Measurements from ENCODE around the gene TRPM4. TPM values are rescaled to one million over a fixed set of nuclear protein-coding genes. Genes with fewer than 3 reads are reported as not detected.

The TRPM4 gene
- total and polyA plus RNA-seq, 10 of the 15 experiments (the other 5 are each of a cell fraction or from before 2014, with no cell fraction given): 0.10 to 0.64 (median 0.15) TPM; not detected in 7

DNA sequence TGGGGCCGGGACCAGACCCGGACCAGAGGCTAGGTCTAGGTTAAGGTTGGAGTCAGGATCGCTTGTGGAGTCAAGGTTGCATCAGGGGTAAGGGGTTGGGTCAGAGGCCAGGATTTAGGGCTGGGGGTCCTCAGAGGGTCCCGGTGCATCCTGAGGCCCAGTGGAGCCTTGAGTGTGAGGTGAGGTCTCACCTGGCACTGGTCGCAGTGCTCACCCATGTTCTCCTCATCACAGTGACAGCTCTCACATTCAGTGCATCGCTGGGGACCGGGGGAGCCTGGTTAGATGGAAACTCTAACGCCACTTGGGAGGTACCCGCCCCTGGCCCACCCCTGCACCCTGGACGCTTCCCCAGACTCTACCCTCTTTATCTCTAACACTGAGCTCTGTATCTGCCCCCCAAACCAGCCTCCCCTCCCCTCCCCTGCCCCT lies 5.5 kb upstream of the TRPM4 start:
- in situ Hi-C loops (cut with MboI): no loop called here
- no peak overlapping the region for H3K27ac ChIP-seq (ENCODE audit: control insufficient read depth, insufficient read depth)
- H3K9me3 ChIP-seq (replicated peaks; ENCODE audit: control insufficient read depth, insufficient read depth, low read length): peaks cover 4% of the 10 kb centered on the region; the same call in 2 of the 3 replicates
- ChIA-PET POLR2A (no interaction called here), SMC1A (ENCODE audit: uncharacterized antibody, unreplicated experiment) (interaction anchor here (0.6 kb wide), 1 partner anchor 1346 kb away, joined by 3 read pairs; no protein-coding TSS in a partner anchor), RAD21 (ENCODE audit: unreplicated experiment) (no interaction called here), CTCF (no interaction called here)
- peaks cover 6 to 22% of the 10 kb centered on the region in 2 experiments for H3K27me3 ChIP-seq (replicated peaks in 1 of 2; ENCODE audit: control insufficient read depth in 2 of 2, insufficient read depth in 2 of 2, low read length in 1 of 2)
- H3K9ac ChIP-seq (ENCODE audit: control insufficient read depth, insufficient read depth, low read length): no peak overlapping the region
- intact Hi-C loops (cut with micrococcal nuclease; ENCODE audit: unreplicated experiment): no loop called here
- WGBS (ENCODE audit: insufficient coverage, insufficient replicate concordance, low lambda C conversion rate, missing lambda C conversion rate): 23% methylated on average over 10 of the region's 10 CpGs
- no peaks in the 10 kb centered on the region for H4K20me1 ChIP-seq (ENCODE audit: control insufficient read depth, insufficient read depth)
- no peak overlapping the region for H3K4me2 ChIP-seq (ENCODE audit: control insufficient read depth, insufficient read depth)
- ATAC-seq (no peak), DNase-seq (ENCODE audit: low read depth, low spot score) (no peak), FAIRE-seq (no peak)
- BruUV-seq (replicated peaks): no TSS peak
- H3K4me3 ChIP-seq: no peak overlapping the region
- TF ChIP-seq SMARCA5 (IDR thresholded peaks at IDR 0.05): no peak
- no peak for TF ChIP-seq RB1 (IDR thresholded peaks at IDR 0.05; ENCODE audit: borderline replicate concordance)
- no peak for TF ChIP-seq CREB1 (IDR thresholded peaks at IDR 0.05; ENCODE audit: low read depth)
- H3K36me3 ChIP-seq (ENCODE audit: control insufficient read depth in 2 of 2, insufficient read depth in 2 of 2, low read length in 1 of 2): no peaks in the 10 kb centered on the region
- H3K4me1 ChIP-seq (ENCODE audit: control insufficient read depth, insufficient read depth, low read length): peaks cover 10% of the 10 kb centered on the region
- H3K79me2 ChIP-seq (ENCODE audit: control insufficient read depth, insufficient read depth, low read length): no peaks in the 10 kb centered on the region
- H2AFZ ChIP-seq (ENCODE audit: control insufficient read depth, low read depth, low read length): no peak overlapping the region

DNA sequence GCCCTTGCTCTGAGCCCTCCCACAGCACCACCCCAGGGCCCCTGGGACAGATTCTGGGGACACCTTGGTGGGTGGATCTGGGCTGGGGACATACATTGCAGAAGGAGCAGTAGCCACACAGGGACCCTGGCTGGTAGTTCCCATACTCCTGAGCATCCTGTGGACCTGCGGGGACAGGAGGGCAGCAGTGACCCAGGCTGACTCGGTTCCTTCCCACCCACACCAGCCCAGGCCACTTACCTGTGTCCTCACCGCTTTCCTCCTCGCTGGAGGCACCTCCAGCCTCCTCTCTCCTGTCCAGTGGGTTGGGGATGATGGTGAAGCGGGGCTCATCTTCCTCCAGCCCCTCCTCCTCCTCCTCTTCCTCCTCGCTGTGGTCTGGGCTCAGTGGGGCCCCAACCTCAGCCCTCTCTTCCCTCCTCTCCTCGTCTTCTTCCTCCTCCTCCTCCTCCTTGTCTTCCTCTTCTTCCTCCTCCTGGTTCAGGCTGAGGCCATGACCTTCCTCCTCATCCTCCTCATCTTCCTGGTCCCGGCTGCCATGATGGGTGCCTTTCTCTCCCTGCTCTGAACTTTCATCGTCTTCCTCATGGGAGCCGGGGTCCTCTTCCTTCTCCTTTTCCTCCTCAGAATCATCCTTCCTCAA lies 4.3 kb upstream of the TRPM4 start:
- no peak for ATAC-seq
- Histone ChIP-seq H3K9ac (ENCODE audit: control insufficient read depth, insufficient read depth, low read length) (no peak overlapping the region), H3K4me1 (ENCODE audit: control insufficient read depth, insufficient read depth, low read length) (peaks cover 10% of the 10 kb centered on the region), H3K4me2 (ENCODE audit: control insufficient read depth, insufficient read depth) (no peak overlapping the region), H3K27ac (ENCODE audit: control insufficient read depth, insufficient read depth) (no peak overlapping the region), H3K36me3 (ENCODE audit: control insufficient read depth in 2 of 2, insufficient read depth in 2 of 2, low read length in 1 of 2) (no peaks in the 10 kb centered on the region), H3K4me3 (no peak overlapping the region), H3K79me2 (ENCODE audit: control insufficient read depth, insufficient read depth, low read length) (no peaks in the 10 kb centered on the region), H4K20me1 (ENCODE audit: control insufficient read depth, insufficient read depth) (no peaks in the 10 kb centered on the region), H3K27me3 (replicated peaks in 1 of 2; ENCODE audit: control insufficient read depth in 2 of 2, insufficient read depth in 2 of 2, low read length in 1 of 2) (peaks cover 6 to 27% of the 10 kb centered on the region in 2 experiments), H2AFZ (ENCODE audit: control insufficient read depth, low read depth, low read length) (no peak overlapping the region), H3K9me3 (replicated peaks; ENCODE audit: control insufficient read depth, insufficient read depth, low read length) (peaks cover 4% of the 10 kb centered on the region; the same call in 2 of the 3 replicates)
- WGBS (ENCODE audit: insufficient coverage, insufficient replicate concordance, low lambda C conversion rate, missing lambda C conversion rate): 33% methylated on average over 10 of the region's 10 CpGs
- no peak for FAIRE-seq
- DNase-seq (ENCODE audit: low read depth, low spot score): no peak
- SMC1A ChIA-PET (ENCODE audit: uncharacterized antibody, unreplicated experiment): no interaction called here
- no TSS peak for BruUV-seq (replicated peaks)
- RAD21 ChIA-PET (ENCODE audit: unreplicated experiment): no interaction called here
- in situ Hi-C loops (cut with MboI): no loop called here
- intact Hi-C loops (cut with micrococcal nuclease; ENCODE audit: unreplicated experiment): no loop called here
- CTCF ChIA-PET: no interaction called here
- POLR2A ChIA-PET: no interaction called here
- TF ChIP-seq NFXL1 (IDR thresholded peaks at IDR 0.05; ENCODE audit: borderline replicate concordance) (no peak), CREM (IDR thresholded peaks at IDR 0.05; ENCODE audit: low read depth) (no peak), NFYB (IDR thresholded peaks at IDR 0.05; ENCODE audit: insufficient read depth, low read depth, low read length) (no peak), FOS (IDR thresholded peaks at IDR 0.05; ENCODE audit: borderline replicate concordance, extremely low read depth, insufficient read length) (no peak), GABPA (IDR thresholded peaks at IDR 0.05; ENCODE audit: low read depth) (no peak), CREB1 (IDR thresholded peaks at IDR 0.05; ENCODE audit: low read depth) (no peak), DPF2 (IDR thresholded peaks at IDR 0.05) (no peak), POLR2AphosphoS2 (IDR thresholded peaks at IDR 0.05; ENCODE audit: low read depth, low read length) (no peak)
- TF ChIP-seq, protein P1, sequence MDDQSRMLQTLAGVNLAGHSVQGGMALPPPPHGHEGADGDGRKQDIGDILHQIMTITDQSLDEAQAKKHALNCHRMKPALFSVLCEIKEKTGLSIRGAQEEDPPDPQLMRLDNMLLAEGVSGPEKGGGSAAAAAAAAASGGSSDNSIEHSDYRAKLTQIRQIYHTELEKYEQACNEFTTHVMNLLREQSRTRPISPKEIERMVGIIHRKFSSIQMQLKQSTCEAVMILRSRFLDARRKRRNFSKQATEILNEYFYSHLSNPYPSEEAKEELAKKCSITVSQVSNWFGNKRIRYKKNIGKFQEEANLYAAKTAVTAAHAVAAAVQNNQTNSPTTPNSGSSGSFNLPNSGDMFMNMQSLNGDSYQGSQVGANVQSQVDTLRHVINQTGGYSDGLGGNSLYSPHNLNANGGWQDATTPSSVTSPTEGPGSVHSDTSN (IDR thresholded peaks at IDR 0.05; ENCODE audit: insufficient replicate concordance, low read depth, low read length): no peak
- TF ChIP-seq, protein P2, sequence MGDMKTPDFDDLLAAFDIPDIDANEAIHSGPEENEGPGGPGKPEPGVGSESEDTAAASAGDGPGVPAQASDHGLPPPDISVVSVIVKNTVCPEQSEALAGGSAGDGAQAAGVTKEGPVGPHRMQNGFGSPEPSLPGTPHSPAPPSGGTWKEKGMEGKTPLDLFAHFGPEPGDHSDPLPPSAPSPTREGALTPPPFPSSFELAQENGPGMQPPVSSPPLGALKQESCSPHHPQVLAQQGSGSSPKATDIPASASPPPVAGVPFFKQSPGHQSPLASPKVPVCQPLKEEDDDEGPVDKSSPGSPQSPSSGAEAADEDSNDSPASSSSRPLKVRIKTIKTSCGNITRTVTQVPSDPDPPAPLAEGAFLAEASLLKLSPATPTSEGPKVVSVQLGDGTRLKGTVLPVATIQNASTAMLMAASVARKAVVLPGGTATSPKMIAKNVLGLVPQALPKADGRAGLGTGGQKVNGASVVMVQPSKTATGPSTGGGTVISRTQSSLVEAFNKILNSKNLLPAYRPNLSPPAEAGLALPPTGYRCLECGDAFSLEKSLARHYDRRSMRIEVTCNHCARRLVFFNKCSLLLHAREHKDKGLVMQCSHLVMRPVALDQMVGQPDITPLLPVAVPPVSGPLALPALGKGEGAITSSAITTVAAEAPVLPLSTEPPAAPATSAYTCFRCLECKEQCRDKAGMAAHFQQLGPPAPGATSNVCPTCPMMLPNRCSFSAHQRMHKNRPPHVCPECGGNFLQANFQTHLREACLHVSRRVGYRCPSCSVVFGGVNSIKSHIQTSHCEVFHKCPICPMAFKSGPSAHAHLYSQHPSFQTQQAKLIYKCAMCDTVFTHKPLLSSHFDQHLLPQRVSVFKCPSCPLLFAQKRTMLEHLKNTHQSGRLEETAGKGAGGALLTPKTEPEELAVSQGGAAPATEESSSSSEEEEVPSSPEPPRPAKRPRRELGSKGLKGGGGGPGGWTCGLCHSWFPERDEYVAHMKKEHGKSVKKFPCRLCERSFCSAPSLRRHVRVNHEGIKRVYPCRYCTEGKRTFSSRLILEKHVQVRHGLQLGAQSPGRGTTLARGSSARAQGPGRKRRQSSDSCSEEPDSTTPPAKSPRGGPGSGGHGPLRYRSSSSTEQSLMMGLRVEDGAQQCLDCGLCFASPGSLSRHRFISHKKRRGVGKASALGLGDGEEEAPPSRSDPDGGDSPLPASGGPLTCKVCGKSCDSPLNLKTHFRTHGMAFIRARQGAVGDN (IDR thresholded peaks at IDR 0.05): no peak
